Astrocyte (in vitro differentiated cells and primary cell): ENCODE measurements around the gene SLA2. TPM values are rescaled to one million over a fixed set of nuclear protein-coding genes. Genes with fewer than 3 reads are reported as not detected.
"Not testable (repeated sequence)": the region's sequence is repeated elsewhere in the genome, so short reads cannot be mapped to it uniquely, and the experiment has no call there.

Source experiments
- DNase-seq: peaks from one replicate; pipeline ENCODE4 v3.0.0-alpha.2; 2010; ENCODE audit warnings: low read depth
- FAIRE-seq: peaks from 2 replicates; lab custom pipeline; 2011; peaks lifted over from hg19 to GRCh38; lab: Jason Lieb, UNC
- H2AFZ ChIP-seq: 2 replicates; pipeline ENCODE4 v1.6.0; 2012; ENCODE audit warnings: low read depth, low read length, inconsistent platforms
- H3K27ac ChIP-seq: 2 replicates; pipeline ENCODE4 v1.5.1; 2011; ENCODE audit warnings: low read depth, low read length, inconsistent platforms
- H3K27me3 ChIP-seq: 2 replicates; pipeline ENCODE4 v1.6.0; 2011; ENCODE audit warnings: low read length, inconsistent platforms; ENCODE audit not compliant: insufficient read depth
- H3K36me3 ChIP-seq: 2 replicates; pipeline ENCODE4 v1.5.1; 2011; ENCODE audit warnings: low read length, inconsistent platforms; ENCODE audit not compliant: insufficient read depth
- H3K4me1 ChIP-seq: 2 replicates; pipeline ENCODE4 v1.5.1; 2011; ENCODE audit warnings: low read length, inconsistent platforms; ENCODE audit not compliant: insufficient read depth
- H3K4me2 ChIP-seq: 2 replicates; pipeline ENCODE4 v1.6.0; 2012; ENCODE audit warnings: low read length, inconsistent platforms
- H3K4me3 ChIP-seq: 2 replicates; pipeline ENCODE4 v1.5.1; 2011; ENCODE audit warnings: low read depth, mild to moderate bottlenecking, low read length, inconsistent platforms; ENCODE audit not compliant: insufficient read depth
- H3K79me2 ChIP-seq: 2 replicates; pipeline ENCODE4 v1.6.0; 2012; ENCODE audit warnings: mild to moderate bottlenecking, low read length, inconsistent platforms; ENCODE audit not compliant: insufficient read depth
- H3K9ac ChIP-seq: 2 replicates; pipeline ENCODE4 v1.6.0; 2012; ENCODE audit warnings: mild to moderate bottlenecking, low read length, inconsistent platforms
- H3K9me3 ChIP-seq: 2 replicates; pipeline ENCODE4 v1.5.1; 2012; ENCODE audit warnings: low read depth, mild to moderate bottlenecking, low read length, inconsistent platforms; ENCODE audit not compliant: insufficient read depth
- H4K20me1 ChIP-seq: 2 replicates; pipeline ENCODE4 v1.6.0; 2012; ENCODE audit warnings: low read length, inconsistent platforms; ENCODE audit not compliant: insufficient read depth
- H3K27ac Mint-ChIP-seq: one replicate; pipeline ENCODE4 v1.8.0; 2021; ENCODE audit warnings: mild to moderate bottlenecking, mixed read lengths; ENCODE audit not compliant: unreplicated experiment
- H3K27me3 Mint-ChIP-seq: one replicate; pipeline ENCODE4 v1.8.0; 2021; ENCODE audit warnings: low read depth, mixed read lengths; ENCODE audit not compliant: unreplicated experiment
- H3K36me3 Mint-ChIP-seq: one replicate; pipeline ENCODE4 v1.8.0; 2021; ENCODE audit warnings: low read depth, mixed read lengths; ENCODE audit not compliant: unreplicated experiment
- H3K4me1 Mint-ChIP-seq: one replicate; pipeline ENCODE4 v1.8.0; 2021; ENCODE audit warnings: low read depth, mixed read lengths; ENCODE audit not compliant: unreplicated experiment
- H3K4me3 Mint-ChIP-seq: one replicate; pipeline ENCODE4 v1.8.0; 2021; ENCODE audit warnings: mild to moderate bottlenecking, moderate library complexity, mixed read lengths; ENCODE audit not compliant: unreplicated experiment
- H3K9me3 Mint-ChIP-seq: one replicate; pipeline ENCODE4 v1.8.0; 2021; ENCODE audit warnings: mild to moderate bottlenecking, mixed read lengths; ENCODE audit not compliant: unreplicated experiment
- EZH2 ChIP-seq: IDR thresholded peaks from 2 replicates; pipeline ENCODE4 v1.6.1; 2012; ENCODE audit warnings: mild to moderate bottlenecking, low read length, inconsistent platforms; ENCODE audit not compliant: insufficient read depth
- total RNA-seq: library from RNA; stranded (reverse); gene quantifications from 2 replicates; pipeline ENCODE4 v1.2.1, GENCODE V29; 2021
- TF ChIP-seq, protein P1 (sequence below): IDR thresholded peaks from 2 replicates; pipeline ENCODE4 v1.5.1; 2011; ENCODE audit warnings: low read depth, mild to moderate bottlenecking, inconsistent platforms, low read length, moderate library complexity; ENCODE audit not compliant: insufficient read depth

SLA2 gene
- total RNA-seq, 1 donor from 2014 or later: 0.14 TPM

DNA sequence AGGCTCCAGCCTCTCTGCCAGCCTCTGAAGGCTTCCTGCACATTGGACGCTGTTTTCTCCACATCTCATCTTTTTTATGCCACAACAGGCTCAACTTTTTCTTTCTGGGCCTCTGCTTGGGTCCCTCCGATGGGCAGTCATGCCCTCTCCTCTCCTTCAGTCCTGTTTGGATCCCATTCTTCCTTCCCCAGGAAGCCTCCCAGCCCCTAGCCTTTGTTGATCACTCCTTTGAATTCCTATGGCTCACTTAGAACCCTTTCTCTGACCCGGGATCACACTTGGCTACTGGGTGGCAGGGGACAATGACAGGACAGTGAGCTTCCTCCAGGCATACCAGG lies 4.5 kb downstream of the SLA2 start:
- Histone ChIP-seq H3K9me3 (no peaks in the 10 kb centered on the region), H3K4me2 (no peak overlapping the region), H2AFZ (no peak overlapping the region), H3K79me2 (no peaks in the 10 kb centered on the region), H3K27ac (no peak overlapping the region), H3K9ac (no peak overlapping the region), H3K27me3 (no peaks in the 10 kb centered on the region), H3K36me3 (no peaks in the 10 kb centered on the region), H3K4me1 (no peaks in the 10 kb centered on the region), H4K20me1 (no peaks in the 10 kb centered on the region), H3K4me3 (no peak overlapping the region)
- TF ChIP-seq EZH2: no peak
- TF ChIP-seq, protein P1, sequence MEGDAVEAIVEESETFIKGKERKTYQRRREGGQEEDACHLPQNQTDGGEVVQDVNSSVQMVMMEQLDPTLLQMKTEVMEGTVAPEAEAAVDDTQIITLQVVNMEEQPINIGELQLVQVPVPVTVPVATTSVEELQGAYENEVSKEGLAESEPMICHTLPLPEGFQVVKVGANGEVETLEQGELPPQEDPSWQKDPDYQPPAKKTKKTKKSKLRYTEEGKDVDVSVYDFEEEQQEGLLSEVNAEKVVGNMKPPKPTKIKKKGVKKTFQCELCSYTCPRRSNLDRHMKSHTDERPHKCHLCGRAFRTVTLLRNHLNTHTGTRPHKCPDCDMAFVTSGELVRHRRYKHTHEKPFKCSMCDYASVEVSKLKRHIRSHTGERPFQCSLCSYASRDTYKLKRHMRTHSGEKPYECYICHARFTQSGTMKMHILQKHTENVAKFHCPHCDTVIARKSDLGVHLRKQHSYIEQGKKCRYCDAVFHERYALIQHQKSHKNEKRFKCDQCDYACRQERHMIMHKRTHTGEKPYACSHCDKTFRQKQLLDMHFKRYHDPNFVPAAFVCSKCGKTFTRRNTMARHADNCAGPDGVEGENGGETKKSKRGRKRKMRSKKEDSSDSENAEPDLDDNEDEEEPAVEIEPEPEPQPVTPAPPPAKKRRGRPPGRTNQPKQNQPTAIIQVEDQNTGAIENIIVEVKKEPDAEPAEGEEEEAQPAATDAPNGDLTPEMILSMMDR: no peak
- H3K4me3 Mint-ChIP-seq: no peak overlapping the region
- peaks cover 3% of the 10 kb centered on the region for H3K27me3 Mint-ChIP-seq
- no peak for DNase-seq
- H3K4me1 Mint-ChIP-seq: peaks cover 3% of the 10 kb centered on the region
- H3K9me3 Mint-ChIP-seq: no peaks in the 10 kb centered on the region
- peaks cover 4% of the 10 kb centered on the region for H3K36me3 Mint-ChIP-seq
- no peak overlapping the region for H3K27ac Mint-ChIP-seq
- FAIRE-seq: no peak

DNA sequence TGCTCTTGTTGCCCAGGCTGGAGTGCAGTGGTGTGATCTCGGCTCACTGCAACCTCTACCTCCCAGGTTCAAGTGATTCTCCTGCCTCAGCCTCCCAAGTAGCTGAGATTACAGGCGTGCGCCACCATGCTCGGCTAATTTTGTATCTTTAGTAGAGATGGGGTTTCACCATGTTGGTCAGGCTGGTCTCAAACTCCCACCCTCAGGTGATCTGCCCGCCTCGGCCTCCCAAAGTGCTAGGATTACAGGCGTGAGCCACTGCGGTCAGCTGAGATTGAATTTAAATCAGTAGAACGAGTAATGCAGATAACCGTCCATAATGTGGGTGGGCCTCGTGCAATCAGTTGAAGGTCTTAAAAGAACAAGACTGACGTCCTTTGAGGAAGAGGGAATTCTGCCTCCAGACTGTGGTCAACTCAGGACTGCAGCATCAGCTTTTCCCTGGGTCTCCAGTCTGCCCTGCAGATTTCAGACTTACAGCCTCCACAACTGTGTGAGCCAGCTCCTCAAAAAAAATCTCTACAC lies 7.1 kb downstream of the SLA2 start:
- H2AFZ ChIP-seq, H3K9ac ChIP-seq, H3K27me3 Mint-ChIP-seq, H3K27me3 ChIP-seq, H3K4me3 ChIP-seq, H3K9me3 ChIP-seq, H3K36me3 Mint-ChIP-seq, H3K79me2 ChIP-seq, H3K27ac Mint-ChIP-seq, H4K20me1 ChIP-seq, H3K4me1 Mint-ChIP-seq, H3K4me2 ChIP-seq, DNase-seq, H3K9me3 Mint-ChIP-seq, H3K4me3 Mint-ChIP-seq, H3K36me3 ChIP-seq, H3K4me1 ChIP-seq, H3K27ac ChIP-seq, FAIRE-seq: not testable (repeated sequence)

- Mint-ChIP-seq H3K27ac (no peak overlapping the region), H3K4me1 (peaks cover 16% of the 10 kb centered on the region), H3K4me3 (peak overlapping the region; percentile 50), H3K36me3 (peaks cover 6% of the 10 kb centered on the region), H3K27me3 (peaks cover 12% of the 10 kb centered on the region), H3K9me3 (no peaks in the 10 kb centered on the region)
- DNase-seq (no peak), FAIRE-seq (no peak)
- H3K79me2 ChIP-seq: no peaks in the 10 kb centered on the region
- no peaks in the 10 kb centered on the region for H4K20me1 ChIP-seq
- no peak for TF ChIP-seq EZH2
- TF ChIP-seq, protein P1: no peak
- H3K4me1 ChIP-seq: no peaks in the 10 kb centered on the region
- H3K9me3 ChIP-seq: no peaks in the 10 kb centered on the region
- H3K27ac ChIP-seq: no peak overlapping the region
- no peaks in the 10 kb centered on the region for H3K27me3 ChIP-seq
- H3K36me3 ChIP-seq: no peaks in the 10 kb centered on the region
- no peak overlapping the region for H2AFZ ChIP-seq
- no peak overlapping the region for H3K4me3 ChIP-seq
- H3K9ac ChIP-seq: no peak overlapping the region
- H3K4me2 ChIP-seq: no peak overlapping the region
Observed at GRCh38 chr20:36634342-36634741, 11.7 kb downstream of the SLA2 start.
